ENCODE measurements around the gene CUX1. TPM values are rescaled to one million over a fixed set of nuclear protein-coding genes. Genes with fewer than 3 reads are reported as not detected.

Gene CUX1
- total and polyA plus RNA-seq, 2 of the 13 experiments (the other 11 are each of a cell fraction or from before 2014, with no cell fraction given) = 13.7 to 14.9 TPM

- no peak for TF ChIP-seq SOX13 (IDR thresholded peaks at IDR 0.05)
- no peak for TF ChIP-seq SOX13 (CRISPR knock-in tag; conservative IDR thresholded peaks at IDR 0.05 in 1 of 2, IDR thresholded peaks at IDR 0.05 in 1 of 2)
- TF ChIP-seq SOX6 (IDR thresholded peaks at IDR 0.05) = no peak
- no peak for TF ChIP-seq SOX6 (CRISPR knock-in tag; IDR thresholded peaks at IDR 0.05)
- TF ChIP-seq ZBTB2 (CRISPR knock-in tag; IDR thresholded peaks at IDR 0.05; ENCODE audit: low read depth) = no peak
- TF ChIP-seq ZNF772 (CRISPR knock-in tag; IDR thresholded peaks at IDR 0.05) = no peak
- no peak for TF ChIP-seq MIER3 (CRISPR knock-in tag; IDR thresholded peaks at IDR 0.05; ENCODE audit: borderline replicate concordance)
- no peak for TF ChIP-seq ZNF224 (CRISPR knock-in tag; IDR thresholded peaks at IDR 0.05)
- no peak for TF ChIP-seq ZNF546 (CRISPR knock-in tag; conservative IDR thresholded peaks at IDR 0.05)
- TF ChIP-seq ZBTB49 (CRISPR knock-in tag; IDR thresholded peaks at IDR 0.05; ENCODE audit: borderline replicate concordance) = no peak
- TF ChIP-seq ZNF143 (CRISPR knock-in tag; IDR thresholded peaks at IDR 0.05) = no peak
- TF ChIP-seq JARID2 (CRISPR knock-in tag; IDR thresholded peaks at IDR 0.05; ENCODE audit: insufficient replicate concordance) = no peak
- TF ChIP-seq ZFX (CRISPR knock-in tag; IDR thresholded peaks at IDR 0.05; ENCODE audit: low read depth) = 0 out of 2 replicates have a peak, but pooled peaks have one; percentile 18
- TF ChIP-seq ETV6 (CRISPR knock-in tag; conservative IDR thresholded peaks at IDR 0.05) = no peak
- TF ChIP-seq DBP (CRISPR knock-in tag; IDR thresholded peaks at IDR 0.05; ENCODE audit: not compliant biosample characterization) = no peak
- no peak for TF ChIP-seq ZNF713 (CRISPR knock-in tag; IDR thresholded peaks at IDR 0.05)
- peak; percentile 35; the same call in 1 of the 2 replicates for TF ChIP-seq KAT8 (CRISPR knock-in tag; IDR thresholded peaks at IDR 0.05)
- peak; percentile 49 for TF ChIP-seq KDM2A (CRISPR knock-in tag; IDR thresholded peaks at IDR 0.05; ENCODE audit: borderline replicate concordance, low read depth)
- TF ChIP-seq ZNF687 (CRISPR knock-in tag; IDR thresholded peaks at IDR 0.05) = no peak
- TF ChIP-seq NR0B2 (CRISPR knock-in tag; IDR thresholded peaks at IDR 0.05) = no peak
Observed at GRCh38 chr7:101815826-101816594, 1.4 kb upstream of the CUX1 start (continued).
